ENCODE results near the gene SUPT16H. TPM values are rescaled to one million over a fixed set of nuclear protein-coding genes. Genes with fewer than 3 reads are reported as not detected.
"Not testable (repeated sequence)": the region's sequence is repeated elsewhere in the genome, so short reads cannot be mapped to it uniquely, and the experiment has no call there.

The SUPT16H gene
- polyA plus RNA-seq, 3 donors: 140 to 158 (median 145) TPM

DNA sequence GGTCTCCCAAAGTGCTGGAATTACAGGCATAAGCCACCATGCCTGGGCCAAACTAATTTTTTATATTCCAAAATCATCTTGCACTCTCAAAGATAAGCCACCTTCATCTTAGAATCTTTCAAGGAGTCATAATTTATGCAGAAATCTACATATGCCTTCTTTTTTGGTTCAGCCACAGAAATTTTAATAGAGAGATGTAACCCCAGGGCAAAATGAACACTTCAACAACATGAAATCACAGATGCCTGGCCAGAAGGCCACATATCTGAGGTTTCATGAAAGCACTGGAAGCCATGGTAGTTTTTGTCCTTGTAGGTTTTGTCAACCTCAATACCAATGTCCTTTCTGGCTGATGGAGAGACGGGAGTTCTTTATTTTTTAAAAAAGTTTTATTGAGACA lies 9.8 kb downstream of the SUPT16H start:
- DNase-seq: no peak

DNA sequence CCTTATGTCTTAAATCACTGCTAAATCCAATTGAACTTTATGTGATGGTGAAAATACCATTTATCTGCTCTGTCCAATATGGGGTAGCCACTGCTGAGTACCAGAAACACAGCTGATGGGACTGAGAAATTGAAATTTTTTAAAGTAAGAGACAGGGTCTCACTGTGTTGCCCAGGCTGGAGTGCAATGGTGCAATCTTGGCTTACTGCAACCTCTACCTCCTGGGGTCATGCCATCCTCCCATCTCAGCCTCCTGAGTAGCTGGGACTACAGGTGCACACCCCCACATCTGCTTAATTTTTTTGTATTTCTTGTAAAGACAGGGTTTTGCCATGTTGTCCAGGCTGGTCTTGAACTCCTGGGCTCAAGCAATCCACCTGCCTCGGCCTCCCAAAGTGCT lies 11.0 kb downstream of the SUPT16H start:
- DNase-seq: not testable (repeated sequence)

DNA sequence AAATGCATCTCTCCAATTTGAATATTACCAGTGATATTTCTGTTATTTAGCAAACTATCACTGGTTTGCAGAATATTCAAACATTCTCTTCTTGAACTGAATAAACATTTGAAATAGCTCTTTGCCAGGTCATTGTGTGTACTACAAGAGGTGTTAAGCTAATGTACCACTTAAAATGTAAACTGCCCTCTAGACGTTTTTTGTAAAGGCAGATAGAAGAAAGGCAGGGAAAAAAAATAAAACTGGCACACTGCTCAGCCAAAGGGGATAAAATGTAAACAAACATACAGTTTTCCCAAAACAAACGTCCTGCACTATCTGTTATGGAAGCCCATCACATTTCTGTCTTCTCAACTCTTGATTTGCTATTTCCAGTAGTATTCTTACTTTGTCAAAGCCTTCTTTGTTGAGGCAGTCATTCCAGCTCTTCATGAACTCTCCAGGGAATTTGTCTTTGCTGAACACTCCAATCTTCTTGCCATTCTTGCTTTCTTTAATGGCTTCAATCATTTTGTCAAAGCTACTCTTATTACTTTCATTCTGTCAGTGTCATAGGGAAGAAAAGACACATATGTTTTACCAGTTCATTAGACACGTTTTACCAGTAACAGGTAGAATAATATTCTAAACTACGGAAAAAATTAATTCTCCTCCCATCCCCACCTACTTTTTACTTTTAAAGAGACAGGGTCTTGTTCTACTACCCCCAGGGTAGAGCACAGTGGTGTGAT lies 13.7 kb downstream of the SUPT16H start:
- DNase-seq: no peak

DNA sequence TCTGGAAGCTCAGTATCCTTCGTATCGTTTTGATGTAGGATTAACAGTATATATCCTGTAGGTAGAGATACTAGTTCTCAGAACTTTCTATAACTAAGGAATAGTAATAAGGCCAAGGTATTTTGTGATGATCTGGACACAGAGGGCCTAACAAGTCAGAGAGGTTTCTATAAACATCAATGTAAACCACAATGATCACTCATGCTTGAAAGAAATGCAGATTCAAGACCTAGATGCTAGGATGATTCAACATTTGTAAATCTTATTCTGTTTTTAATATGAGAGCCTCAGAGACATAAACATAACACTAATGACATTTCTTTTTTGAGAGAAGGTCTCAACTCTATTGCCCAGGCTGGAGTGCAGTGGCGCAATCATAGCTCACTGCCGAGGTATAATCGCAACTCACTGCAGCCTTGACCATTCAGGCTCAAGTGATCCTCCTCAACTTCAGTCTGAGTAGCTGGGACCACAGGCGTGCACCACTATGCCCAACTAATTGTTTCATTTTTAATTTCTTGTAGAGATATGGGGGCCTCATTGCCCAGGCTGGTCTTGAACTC lies 16.2 kb downstream of the SUPT16H start:
- no peak for DNase-seq

DNA sequence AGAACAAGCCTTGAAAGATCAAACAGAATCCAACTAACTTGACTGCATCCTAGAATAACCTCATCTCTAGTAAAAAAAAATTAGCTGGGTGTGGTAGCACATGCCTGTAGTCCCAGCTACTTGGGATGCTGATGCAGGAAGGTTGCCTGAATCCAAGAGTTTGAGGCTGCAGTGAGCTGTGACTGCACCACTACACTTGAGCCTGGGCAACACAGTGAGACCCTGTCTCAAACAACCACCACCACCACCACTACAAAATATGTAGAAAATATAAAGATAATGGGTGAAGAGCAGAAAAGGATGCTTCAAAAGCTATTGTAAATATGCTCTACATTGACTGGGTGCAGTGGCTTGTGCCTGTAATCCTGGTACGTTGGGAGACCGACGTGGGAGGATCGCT lies 27.3 kb downstream of the SUPT16H start:
- no peak for DNase-seq

DNA sequence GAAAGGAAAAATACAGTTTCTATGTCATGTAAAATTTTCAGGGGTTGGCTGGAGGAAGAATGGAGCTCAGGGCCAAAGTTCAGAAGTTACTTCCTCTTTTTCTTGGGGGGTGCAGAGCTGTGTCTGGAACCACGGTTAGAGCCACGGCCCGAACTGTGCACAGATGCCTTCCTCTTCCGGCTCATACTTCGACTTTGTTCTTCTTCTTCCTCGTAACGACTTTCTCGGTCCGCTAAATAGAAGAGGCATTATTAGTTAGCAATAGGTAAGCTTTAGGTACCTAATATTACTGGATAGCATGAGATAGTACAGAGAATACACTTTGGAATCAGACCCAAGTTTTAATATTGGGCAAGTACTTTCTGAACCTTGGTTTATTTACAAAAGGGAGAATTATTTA lies 31.2 kb downstream of the SUPT16H start:
- DNase-seq: no peak

DNA sequence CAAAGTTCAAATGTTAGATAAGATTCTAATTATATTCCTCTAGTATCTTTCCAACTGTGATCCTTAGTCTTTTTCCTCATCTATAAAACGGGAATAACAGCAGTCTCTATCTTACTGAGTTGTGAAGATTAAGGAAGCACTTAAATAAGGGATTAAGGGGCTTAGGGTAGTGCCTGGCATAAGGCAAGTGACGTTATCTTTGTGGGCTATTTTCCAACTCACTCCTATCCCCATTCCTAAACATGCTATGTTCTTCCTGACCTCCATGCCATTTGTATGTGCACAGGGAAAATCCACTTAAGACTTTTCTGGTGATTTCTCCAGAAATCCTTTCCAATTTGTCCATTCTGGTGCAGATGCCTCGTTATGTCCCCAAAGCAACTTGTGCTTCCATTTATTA lies 33.3 kb downstream of the SUPT16H start:
- no peak for DNase-seq

DNA sequence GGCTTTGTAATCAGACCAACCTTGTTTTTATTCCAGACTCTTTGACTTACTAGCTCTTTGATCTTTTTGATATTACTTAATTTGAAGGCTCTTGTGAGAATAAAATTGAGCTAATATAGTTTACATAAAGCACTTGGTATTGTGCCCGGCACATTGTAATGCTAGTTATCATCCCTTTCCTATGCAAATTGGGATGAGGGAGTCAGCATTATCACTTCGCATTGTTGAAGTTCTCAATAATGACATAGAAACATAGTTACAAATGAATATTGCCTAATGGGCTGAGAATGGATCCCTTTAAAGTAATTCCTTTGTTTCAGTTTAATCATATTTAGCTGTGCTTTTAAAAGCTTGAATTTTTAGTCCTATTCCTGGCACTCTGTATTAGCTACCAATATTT lies 36.6 kb downstream of the SUPT16H start:
- no peak for DNase-seq

DNA sequence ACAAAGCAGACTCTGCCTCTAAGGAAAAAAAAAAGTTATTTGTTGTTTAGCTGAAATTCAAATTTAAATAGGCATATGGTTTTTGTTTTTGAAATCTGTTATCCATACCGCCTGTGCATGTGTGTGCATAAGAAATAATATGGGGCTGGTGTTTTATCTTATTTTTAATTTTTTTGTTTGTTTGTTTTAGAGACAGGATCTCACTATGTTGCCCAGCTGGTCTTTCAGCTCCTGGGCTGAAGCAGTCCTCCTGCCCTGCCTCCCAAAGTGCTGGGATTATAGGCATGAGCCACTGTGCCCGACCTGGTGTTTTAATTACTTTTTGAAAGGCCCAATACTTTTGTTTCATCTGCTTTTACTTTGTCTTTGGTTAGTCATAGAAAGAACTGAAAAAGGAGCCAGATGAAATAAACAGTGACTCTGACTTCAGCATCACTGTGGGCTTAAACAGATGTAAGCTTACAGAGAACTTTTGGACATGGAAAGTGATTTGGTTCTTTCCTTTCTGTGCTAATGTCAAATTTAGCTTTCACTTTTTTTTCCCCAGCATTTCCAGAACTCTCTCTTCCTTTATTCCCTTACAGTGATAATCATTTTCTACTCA lies 37.2 kb downstream of the SUPT16H start:
- DNase-seq: no peak

DNA sequence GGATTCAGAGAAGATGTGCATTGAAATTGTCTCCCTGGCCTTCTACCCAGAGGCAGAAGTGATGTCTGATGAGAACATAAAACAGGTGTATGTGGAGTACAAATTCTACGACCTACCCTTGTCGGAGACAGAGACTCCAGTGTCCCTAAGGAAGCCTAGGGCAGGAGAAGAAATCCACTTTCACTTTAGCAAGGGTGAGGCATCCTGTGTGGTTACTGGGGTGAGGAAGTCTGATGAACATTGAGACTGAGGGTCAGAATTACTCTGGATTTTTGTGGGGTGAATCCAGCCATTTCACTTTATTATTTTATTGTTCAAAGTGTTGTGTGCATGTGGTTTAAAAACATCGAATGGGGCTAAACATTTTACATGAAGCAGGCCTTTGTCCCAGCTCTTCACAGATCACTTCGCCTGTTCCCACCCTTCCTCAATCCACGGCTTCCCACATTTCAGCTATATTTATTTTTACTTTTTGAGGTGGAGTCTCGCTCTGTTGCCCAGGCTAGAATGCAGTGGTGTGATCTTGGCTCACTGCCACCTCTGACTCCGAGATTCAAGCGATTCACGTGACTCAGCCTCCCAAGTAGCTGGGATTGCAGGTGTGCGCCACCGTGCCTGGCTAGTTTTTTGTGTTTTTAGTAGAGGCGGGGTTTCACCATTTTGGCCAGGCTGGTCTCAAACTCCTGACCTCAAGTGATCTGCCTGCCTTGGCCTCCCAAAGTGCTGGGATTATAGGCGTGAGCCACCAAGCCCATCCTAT lies 40.6 kb downstream of the SUPT16H start:
- no peak for DNase-seq

DNA sequence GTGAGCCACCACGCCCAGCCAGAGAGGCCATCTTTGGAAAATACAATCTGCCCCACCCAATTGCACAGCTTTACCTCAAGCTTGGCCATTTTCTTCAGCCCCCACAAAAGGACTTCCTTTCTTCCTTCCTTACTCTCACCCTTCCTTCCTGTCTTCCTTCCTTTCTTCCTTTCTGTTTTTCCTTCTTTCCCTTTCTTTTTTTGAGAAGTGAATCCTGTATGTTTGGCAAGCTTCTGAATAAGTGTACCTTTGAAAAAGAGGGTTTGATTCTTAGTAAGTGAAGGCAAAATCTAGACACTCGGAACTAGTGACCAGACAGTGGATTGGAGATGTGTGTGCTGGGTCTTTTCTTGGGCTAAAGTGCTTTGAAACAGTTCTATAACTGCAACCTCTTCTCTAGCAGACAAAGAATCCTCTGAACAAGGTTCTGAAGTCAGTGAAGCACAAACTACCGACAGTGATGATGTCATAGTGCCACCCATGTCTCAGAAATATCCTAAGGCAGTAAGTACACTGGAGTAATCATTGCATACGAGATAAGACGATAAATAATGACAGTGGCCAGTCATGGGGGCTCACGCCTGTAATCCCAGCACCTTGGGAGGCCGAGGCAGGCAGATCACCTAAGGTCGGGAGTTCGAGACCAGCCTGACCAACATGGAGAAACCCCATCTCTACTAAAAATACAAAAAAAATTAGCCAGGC lies 49.5 kb downstream of the SUPT16H start:
- DNase-seq: no peak

DNA sequence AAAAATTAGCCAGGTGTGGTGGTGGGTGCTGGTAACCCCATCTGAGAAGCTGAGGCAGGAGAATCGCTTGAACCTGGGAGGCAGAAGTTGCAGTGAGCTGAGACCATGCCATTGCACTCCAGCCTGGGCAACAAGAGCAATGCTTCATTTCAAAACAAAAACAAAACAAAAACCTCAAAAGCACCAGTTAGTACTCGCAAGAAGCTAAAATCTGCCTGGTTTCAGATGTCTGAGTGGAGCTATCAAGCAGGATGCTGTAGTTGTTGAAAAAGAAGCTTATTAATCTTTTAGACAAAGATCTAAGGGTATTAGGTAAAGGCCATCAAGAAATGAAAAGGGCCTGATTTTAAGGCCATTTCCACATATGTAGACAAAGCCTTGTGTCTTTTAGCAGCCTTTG lies 50.9 kb downstream of the SUPT16H start:
- DNase-seq: no peak

DNA sequence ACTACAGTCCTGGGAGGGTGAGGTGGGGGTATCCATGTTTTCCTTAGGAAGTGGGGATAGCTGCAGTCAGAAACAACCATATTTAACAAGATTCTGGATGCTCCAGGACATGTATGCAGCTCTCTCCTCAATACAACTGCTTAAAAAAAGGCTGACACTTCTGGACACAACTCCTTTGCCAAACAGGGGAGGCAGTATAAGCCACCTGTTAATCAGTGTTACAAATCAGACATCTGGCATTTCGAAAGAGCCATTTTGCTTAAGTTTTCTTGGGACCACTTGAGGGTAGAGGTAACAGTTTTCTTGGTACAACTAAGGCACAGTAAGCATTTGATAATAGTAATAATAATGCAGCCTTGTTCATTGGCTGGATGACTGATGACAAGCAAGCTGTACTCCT lies 56.8 kb downstream of the SUPT16H start:
- DNase-seq: no peak

DNA sequence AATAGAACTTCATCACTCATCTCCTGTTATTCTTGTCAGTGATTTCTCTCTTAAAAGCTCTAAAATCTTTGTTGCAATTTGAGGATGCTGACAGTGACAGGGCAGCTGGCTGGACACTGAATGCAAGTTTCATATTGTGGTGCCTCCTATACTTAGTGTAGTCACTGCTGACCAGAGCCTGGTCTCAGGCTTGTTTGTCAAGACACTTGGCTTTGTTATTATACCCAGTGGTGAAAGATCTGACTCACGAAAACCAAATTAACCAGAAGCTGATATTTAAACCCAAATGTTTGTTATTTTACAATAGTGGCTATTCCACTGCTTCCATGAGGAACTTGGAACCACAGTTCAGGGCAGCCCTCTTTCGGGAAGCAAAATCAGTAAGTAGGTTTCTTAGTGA lies 61.1 kb downstream of the SUPT16H start:
- no peak for DNase-seq

DNA sequence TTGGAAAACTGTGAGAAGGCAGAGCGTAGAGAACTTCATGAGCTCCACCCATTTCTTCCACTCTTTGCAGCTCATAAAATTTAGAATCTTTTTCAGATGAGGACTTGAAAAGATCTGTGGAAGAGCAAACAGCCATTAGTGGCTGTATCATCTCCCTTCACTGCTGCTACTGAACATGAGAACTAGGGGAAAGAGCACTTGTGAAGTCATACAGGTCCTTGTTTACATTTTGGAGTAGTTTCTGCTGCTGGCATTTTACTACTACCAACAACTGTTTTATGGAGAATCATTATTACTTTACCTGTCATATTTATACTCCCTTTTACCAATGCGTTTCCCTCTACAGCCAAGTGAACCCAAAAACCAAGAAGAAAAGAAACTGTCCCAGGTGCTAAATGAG lies 62.9 kb downstream of the SUPT16H start:
- DNase-seq: no peak

DNA sequence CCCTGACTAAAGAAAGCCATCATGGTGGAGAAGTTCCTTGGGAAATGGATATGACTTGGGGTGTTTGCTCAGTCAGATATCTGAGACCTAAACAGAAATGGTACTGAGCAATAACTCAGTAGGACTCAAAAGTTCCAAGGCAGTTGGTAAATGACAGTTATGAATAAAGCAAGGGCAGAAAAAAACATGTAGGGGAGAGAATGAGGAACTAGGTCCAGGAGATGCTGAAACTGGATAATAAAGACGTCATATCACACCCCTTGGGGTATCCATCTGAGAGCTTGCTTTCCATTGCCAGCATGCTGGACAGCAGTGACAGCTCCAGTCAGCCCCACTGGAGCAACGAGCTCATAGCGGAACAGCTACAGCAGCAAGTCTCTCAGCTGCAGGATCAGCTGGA lies 66.4 kb downstream of the SUPT16H start:
- DNase-seq: no peak

DNA sequence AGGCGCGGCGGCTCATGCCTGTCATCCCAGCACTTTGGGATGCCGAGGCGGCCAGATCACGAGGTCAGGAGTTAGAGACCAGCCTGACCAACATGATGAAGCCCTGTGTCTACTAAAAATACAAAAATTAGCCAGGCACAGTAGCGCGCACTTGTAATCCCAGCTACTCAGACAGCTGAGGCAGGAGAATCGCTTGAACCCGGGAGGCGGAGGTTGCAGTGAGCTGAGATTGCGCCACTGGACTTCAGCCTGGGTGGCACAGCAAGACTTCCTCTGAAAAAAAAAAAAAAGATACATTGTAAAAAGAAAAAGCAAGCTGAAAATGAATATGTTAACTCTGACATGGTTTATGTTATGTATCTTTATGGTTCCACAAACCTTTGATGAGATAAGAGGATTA lies 70.3 kb downstream of the SUPT16H start:
- DNase-seq: no peak

DNA sequence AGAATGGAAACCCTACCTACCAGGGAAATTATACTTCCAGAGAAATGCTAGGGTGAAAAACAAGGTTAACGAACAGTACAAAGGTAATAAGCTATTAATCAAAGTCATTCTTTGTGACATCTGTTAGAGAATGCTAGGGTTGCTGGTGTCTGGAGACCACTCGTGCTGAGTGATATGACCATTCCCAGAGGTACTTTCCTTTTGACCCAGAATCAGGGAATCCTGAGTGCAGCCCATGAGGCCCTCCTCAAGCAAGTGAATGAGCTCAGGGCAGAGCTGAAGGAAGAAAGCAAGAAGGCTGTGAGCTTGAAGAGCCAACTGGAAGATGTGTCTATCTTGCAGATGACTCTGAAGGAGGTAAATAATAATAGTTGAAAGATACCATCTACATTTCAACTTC lies 72.2 kb downstream of the SUPT16H start:
- DNase-seq: no peak

DNA sequence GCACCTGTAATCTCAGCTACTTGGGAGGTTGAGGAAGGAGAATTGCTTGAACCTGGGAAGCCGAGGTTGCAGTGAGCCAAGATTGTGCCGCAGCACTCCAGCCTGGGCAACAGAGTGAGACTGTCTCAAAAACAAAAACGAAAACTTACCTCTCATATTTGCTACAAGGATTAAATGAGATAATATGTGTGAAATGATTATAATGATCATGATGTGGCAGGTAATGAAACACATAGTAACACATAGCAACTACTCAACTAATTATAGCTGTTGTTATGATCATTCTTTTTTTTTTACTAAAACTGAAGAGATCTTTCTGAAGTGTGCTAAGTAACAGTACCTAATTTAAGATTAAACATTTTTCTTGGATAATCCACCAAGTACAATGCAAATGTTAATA lies 73.9 kb downstream of the SUPT16H start:
- DNase-seq: no peak

DNA sequence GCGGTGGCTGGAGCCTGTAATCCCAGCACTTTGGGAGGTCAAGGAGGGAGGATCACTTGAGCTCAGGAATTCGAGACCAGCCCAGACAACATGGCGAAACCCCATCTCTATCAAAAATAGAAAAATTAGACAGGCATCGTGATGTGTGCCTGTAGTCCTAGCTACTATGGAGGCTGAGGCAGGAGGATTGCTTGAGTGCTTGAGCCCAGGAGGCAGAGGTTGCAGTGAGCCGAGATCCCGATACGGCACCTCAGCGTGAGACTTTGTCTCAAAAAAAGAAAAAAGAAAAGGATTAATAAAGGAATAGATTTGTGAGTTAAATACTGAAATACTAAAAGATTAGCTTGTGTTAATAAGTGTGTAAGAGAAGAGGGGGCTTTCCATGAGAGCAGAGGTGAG lies 74.6 kb downstream of the SUPT16H start:
- DNase-seq: no peak

DNA sequence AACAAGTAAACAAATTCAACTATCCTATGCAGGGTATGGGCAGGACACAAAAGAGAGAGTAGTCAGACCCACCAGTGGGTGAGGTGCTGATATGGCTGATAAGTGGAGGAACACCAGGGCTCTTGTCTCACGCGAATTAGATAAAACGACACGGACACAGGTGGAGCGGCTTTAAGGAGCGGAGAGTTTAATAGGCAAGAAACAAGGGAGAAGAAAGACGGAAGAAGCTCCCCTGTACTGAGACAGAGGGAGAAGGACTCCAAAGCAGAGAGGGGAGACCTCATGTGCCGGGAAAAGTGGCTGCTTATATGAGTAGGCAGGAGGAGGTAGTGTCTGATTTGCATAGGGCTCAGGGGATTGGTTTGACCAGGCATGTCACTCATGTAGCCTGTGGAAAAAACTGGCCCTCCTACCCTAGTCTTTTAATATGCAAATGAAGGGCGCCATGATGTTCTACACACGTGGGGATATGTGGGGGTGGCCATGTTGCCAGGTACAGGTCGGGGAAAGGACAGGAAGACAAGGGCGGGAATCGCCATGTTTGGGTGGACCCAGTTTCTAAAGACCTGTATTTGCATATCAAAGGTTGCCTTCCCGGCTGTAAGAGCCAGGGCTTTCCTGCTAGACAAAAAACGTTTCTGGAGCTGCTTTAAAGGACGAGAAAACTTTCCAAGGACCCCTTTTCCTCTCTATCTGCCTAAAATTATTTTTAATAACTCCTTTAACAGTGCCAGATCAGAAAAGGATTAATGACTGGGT lies 75.2 kb downstream of the SUPT16H start:
- DNase-seq: peak; percentile 91

DNA sequence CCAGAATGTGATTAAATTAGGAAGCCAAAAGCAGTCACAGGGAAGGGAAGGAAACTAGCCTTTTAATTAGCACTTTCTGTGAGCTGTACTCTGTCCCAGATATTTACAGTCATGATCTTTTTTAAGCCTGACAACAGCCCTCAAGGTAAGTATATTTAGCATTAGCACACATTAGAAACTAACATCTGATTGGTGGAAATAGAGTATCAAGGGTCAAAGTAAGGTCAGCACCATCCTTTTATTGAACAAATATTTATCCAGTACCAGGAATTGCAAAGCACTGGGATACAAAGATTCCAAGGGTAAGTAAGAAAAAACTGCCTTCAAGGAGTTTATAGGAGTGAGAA lies 75.7 kb downstream of the SUPT16H start:
- DNase-seq: no peak

All from renal pelvis (tissue), 4 donors.